Lower leg skin (tissue), 4 donors: ENCODE data around the gene ASIC3. TPM values are rescaled to one million over a fixed set of nuclear protein-coding genes. Genes with fewer than 3 reads are reported as not detected.
"Not testable (repeated sequence)": the region's sequence is repeated elsewhere in the genome, so short reads cannot be mapped to it uniquely, and the experiment has no call there.

Experiments
- DNase-seq, 2 donors: peaks; one replicate each; pipeline ENCODE4 v3.0.0-alpha.2; 2019; ENCODE audit warnings: low spot score in 2 of 2
- H3K4me3 ChIP-seq: fragments of 200-600 bp; sonication (generic); 2 replicates; pipeline ENCODE4 v1.5.1; 2017; ENCODE audit warnings: mild to moderate bottlenecking, low read depth; ENCODE audit not compliant: poor library complexity, severe bottlenecking
- POLR2A ChIP-seq, 2 donors: fragments of 450-650 bp; IDR thresholded peaks; one replicate each; pipeline ENCODE4 v1.6.1; 2016 to 2017; ENCODE audit warnings: antibody characterized with exemption in 2 of 2, mild to moderate bottlenecking in 1 of 2, moderate library complexity in 1 of 2
- WGBS, 2 donors: methylation state at CpG; one replicate each; pipeline ENCODE4 v1.1.5; 2018; 5-methylcytosine and 5-hydroxymethylcytosine counted together
- intact Hi-C: fragments of 100-400 bp; cut with DNase I; formaldehyde crosslinking; loops from one replicate; pipeline ENCODE4 v1.15.0; 2023; ENCODE audit warnings: low total_unique reads
- total RNA-seq, 4 donors: library from RNA; depleted of rRNA; stranded (reverse); fragments of >200 nt; gene quantifications; one replicate each; pipeline ENCODE4 v1.1.0, GENCODE V29; 2016
- TF ChIP-seq, protein P1 (sequence below), 3 donors: fragments of 450-650 bp; IDR thresholded peaks; one replicate each; pipeline ENCODE4 v1.5.1; 2016; ENCODE audit warnings: antibody characterized with exemption in 3 of 3, mild to moderate bottlenecking in 3 of 3, moderate library complexity in 2 of 3

ASIC3 gene
- total RNA-seq, 4 donors from 2014 or later = 2.3 to 2.9 (median 2.5) TPM

DNA sequence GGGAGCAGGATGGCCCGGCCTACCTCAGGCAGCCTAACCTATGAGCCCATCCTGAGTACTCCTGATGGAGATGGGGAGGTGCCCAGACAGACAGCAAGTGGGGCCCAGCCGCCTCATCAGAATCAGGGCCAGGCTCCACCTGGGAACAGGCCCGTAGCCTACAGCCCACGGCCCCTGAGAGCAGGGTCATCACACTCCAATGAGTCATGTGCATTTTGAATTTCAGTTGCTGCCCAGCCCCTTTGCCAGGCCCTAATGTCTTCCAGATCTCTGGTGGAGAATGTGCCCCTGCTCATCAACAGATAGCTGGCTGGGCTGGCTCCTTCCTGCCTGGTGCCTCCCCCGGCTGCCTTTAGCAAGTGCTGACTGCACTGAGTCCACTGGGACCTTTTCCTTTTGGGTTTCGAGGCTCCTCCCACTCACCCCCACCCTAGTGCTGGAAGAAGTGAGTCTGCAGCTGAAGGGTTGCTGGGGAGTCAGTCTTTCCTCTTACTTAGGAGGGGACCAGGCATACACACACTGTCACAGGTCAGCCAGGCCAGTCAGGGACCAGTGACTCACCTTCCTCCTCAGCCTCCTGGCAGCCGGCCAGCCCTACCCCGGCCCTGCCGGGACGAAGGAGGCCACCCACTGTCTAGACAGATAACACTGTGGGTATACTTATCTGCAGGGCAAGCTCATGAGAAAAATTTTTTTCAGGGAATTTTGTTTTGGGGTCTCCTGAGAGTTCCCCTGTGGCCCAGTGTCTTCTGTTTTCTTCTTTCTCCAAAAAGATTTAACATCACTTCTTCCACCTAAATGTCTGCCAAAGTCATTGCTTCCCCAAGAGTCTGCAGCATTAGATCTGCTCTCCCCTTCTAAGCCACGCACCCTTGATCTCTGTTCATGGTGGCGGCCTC, 9.1 kb upstream of the ASIC3 start:
- no peak overlapping the region for H3K4me3 ChIP-seq
- peak in 1 of 2 donors; percentile 92 for DNase-seq
- intact Hi-C loops = no loop called here
- TF ChIP-seq POLR2A (IDR thresholded peaks at IDR 0.05) = no peak
- TF ChIP-seq, protein P1, sequence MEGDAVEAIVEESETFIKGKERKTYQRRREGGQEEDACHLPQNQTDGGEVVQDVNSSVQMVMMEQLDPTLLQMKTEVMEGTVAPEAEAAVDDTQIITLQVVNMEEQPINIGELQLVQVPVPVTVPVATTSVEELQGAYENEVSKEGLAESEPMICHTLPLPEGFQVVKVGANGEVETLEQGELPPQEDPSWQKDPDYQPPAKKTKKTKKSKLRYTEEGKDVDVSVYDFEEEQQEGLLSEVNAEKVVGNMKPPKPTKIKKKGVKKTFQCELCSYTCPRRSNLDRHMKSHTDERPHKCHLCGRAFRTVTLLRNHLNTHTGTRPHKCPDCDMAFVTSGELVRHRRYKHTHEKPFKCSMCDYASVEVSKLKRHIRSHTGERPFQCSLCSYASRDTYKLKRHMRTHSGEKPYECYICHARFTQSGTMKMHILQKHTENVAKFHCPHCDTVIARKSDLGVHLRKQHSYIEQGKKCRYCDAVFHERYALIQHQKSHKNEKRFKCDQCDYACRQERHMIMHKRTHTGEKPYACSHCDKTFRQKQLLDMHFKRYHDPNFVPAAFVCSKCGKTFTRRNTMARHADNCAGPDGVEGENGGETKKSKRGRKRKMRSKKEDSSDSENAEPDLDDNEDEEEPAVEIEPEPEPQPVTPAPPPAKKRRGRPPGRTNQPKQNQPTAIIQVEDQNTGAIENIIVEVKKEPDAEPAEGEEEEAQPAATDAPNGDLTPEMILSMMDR (IDR thresholded peaks at IDR 0.05) = no peak
- 37 to 48% methylated on average over 12 of the region's 12 CpGs for whole genome bisulfite sequencing, 2 donors

DNA sequence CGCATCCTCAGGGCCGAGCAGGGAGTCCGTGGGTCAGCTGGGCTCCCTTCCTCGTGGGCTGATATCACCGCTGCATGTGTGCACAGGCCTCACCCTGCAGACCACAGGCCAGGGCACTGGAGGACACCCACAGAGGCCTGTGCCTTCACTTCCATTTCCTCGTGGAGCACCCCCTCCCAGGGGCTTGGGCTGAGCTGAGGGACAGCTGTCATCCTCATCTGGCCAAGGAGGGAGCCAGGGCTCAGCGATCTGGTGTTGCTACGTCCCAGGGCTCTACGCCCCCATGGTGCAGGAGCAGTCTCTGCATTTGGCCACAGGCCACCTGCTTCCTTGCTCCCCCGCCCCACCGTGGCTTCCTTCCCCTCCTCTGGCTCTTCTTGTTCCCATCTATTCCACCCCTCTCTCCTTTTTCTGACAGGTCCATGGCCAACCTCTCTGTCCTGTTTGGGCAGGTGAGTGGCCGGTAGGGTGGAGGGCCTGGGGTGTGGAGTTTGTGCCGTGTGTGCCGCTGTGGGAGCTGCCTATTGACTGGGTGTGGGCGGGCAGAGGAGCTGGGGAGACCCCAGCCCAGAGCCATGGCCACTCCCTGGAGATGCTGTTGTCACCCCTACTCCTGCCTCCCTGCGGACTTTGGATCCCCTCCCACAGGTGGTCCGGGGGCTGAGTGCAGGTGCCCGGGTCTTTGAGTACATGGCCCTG, 8.3 kb upstream of the ASIC3 start:
- intact Hi-C loops = no loop called here
- WGBS, 2 donors = 74 to 77% methylated on average over 16 to 18 of the region's 18 CpGs
- TF ChIP-seq, protein P1 (IDR thresholded peaks at IDR 0.05) = no peak
- TF ChIP-seq POLR2A (IDR thresholded peaks at IDR 0.05) = no peak
- DNase-seq = no peak
- H3K4me3 ChIP-seq = no peak overlapping the region

DNA sequence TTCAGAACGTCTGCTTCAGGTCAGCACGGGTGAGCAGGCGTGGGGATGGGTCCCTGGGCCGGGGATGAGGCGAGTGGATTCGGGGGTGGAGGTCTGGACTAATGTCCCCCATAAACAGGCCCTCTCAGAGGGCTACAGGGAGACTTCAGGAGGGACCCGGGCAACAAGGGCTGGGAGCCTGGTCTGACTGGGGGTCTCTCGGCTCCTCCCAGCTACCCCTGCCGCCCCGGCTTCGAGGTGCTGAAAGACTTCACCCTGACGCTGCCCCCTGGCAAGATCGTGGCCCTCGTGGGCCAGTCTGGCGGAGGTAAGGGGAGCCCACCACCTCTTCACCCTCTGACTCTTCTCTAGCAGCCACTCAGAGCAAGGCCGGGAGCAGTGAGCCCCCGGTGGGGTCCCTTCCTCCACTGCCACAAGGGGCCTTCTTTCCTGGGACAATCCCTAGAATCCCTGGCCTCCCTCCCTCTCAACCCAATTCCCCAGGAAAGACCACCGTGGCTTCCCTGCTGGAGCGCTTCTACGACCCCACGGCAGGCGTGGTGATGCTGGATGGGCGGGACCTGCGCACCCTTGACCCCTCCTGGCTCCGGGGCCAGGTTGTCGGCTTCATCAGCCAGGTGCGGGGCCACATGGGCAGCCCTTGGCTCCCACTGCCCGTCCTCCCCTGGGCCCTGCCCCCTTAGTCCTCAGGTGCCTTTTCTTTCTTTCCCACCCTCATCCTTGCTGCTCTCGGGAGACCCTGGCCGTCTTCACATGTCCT, 7.5 kb upstream of the ASIC3 start:
- no peak for TF ChIP-seq POLR2A (IDR thresholded peaks at IDR 0.05)
- TF ChIP-seq, protein P1 (IDR thresholded peaks at IDR 0.05) = no peak
- H3K4me3 ChIP-seq = no peak overlapping the region
- intact Hi-C loops = no loop called here
- no peak for DNase-seq
- 91 to 95% methylated on average over 30 of the region's 30 CpGs for WGBS, 2 donors

DNA sequence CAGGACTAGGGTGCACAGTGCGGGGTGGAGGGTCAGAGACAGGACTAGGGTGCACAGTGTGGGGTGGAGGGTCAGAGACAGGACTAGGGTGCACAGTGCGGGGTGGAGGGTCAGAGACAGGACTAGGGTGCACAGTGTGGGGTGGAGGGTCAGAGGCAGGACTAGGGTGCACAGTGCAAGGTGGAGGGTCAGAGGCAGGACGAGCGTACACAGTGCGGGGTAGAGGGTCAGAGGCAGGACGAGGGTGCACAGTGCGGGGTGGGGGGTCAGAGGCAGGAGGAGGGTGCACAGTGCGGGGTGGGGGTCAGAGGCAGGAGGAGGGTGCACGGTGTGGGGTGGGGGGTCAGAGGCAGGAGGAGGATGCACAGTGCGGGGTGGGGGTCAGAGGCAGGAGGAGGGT, 4.9 kb upstream of the ASIC3 start:
- DNase-seq, intact Hi-C loops, H3K4me3 ChIP-seq: not testable (repeated sequence)
- 88 to 90% methylated on average over 10 of the region's 10 CpGs for WGBS, 2 donors

DNA sequence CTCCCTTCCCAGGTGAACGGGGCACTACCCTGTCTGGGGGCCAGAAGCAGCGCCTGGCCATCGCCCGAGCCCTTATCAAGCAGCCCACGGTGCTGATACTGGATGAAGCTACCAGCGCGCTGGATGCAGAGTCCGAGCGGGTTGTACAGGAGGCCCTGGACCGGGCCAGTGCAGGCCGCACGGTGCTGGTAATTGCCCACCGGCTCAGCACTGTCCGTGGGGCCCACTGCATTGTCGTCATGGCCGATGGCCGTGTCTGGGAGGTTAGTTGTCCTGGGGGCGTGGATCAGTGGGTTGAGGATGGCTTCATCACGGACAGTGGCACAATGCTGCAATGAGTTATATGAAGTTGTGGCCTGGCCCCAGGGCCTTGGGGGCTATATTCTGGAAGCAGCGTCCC, 4.4 kb upstream of the ASIC3 start:
- intact Hi-C loops = no loop called here
- H3K4me3 ChIP-seq = no peak overlapping the region
- no peak for DNase-seq
- TF ChIP-seq, protein P1 (IDR thresholded peaks at IDR 0.05) = no peak
- TF ChIP-seq POLR2A (IDR thresholded peaks at IDR 0.05) = no peak
- WGBS, 2 donors = 91 to 93% methylated on average over 7 to 20 of the region's 20 CpGs

DNA sequence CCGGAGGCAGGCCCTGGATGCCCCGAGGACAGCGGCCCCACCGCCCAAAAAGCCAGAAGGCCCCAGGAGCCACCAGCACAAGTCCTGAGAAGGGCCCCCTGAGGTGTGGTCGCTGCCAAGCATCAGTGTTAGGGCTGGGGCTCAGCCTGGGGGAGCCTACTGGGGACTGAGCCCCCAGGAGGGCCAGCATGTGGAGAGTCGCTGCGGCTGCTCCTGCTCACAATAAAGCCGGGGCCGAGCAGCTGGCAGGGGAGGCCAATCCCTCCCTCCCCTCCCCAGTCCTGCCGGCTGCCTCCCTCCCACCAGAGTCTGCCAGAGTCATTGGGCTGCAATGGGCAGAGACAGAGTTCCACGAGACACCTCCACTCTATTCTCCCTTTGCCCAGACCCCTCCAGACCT, 3.1 kb upstream of the ASIC3 start:
- intact Hi-C loops = no loop called here
- DNase-seq = no peak
- no peak for TF ChIP-seq POLR2A (IDR thresholded peaks at IDR 0.05)
- TF ChIP-seq, protein P1 (IDR thresholded peaks at IDR 0.05) = no peak
- no peak overlapping the region for H3K4me3 ChIP-seq
- WGBS, 2 donors = 84 to 89% methylated on average over 10 to 11 of the region's 11 CpGs
